IMR-90 (cell line): Measurements from ENCODE around the gene MNT. TPM values are rescaled to one million over a fixed set of nuclear protein-coding genes. Genes with fewer than 3 reads are reported as not detected.

Experiments
- ATAC-seq: fragments of 200-7000 bp; cut with Tn5 transposase; 2 replicates; pipeline ENCODE4 v1.9.1; 2020; ENCODE audit warnings: low read depth, mild to moderate bottlenecking, moderate library complexity
- BruUV-seq: library from RNA; stranded (reverse); fragments of 400-500 nt; replicated peaks from 2 replicates; lab custom pipeline; 2021; lab: Mats Ljungman, UMichigan
- CTCF ChIA-PET: fragments of 300-600 bp; formaldehyde crosslinking; extraction: SDS; loops from one replicate; lab custom pipeline; 2021; ENCODE audit warnings: antibody characterized with exemption; lab: Yijun Ruan, JAX
- POLR2A ChIA-PET: fragments of 300-600 bp; sonication (Branson Sonifier 250); formaldehyde crosslinking; loops from one replicate; lab custom pipeline; 2022; ENCODE audit warnings: antibody characterized with exemption; ENCODE audit not compliant: unreplicated experiment; lab: Charles Lee
- DNase-seq: peaks from one replicate; pipeline ENCODE4 v3.0.0; 2013
- H2AFZ ChIP-seq: replicated peaks from 2 replicates; pipeline ENCODE3; 2013; ENCODE audit warnings: low read length, mild to moderate bottlenecking; ENCODE audit not compliant: poor library complexity
- H2AK5ac ChIP-seq: 2 replicates; pipeline ENCODE4 v1.6.1; 2013; ENCODE audit warnings: low read depth, low read length, inconsistent platforms
- H2AK9ac ChIP-seq: replicated peaks from 2 replicates; pipeline ENCODE3; 2013; ENCODE audit warnings: mild to moderate bottlenecking, low read depth, low read length, moderate library complexity; ENCODE audit not compliant: poor library complexity
- H2BK120ac ChIP-seq: 2 replicates; pipeline ENCODE4 v1.6.1; 2013; ENCODE audit warnings: low read depth, low read length, inconsistent platforms
- H2BK15ac ChIP-seq: 3 replicates; pipeline ENCODE4 v1.6.1; 2013; ENCODE audit warnings: low read depth, low read length, inconsistent platforms
- H2BK20ac ChIP-seq: 2 replicates; pipeline ENCODE4 v1.6.1; 2013; ENCODE audit warnings: low read depth, mild to moderate bottlenecking, inconsistent platforms, low read length, moderate library complexity
- H2BK5ac ChIP-seq: 2 replicates; pipeline ENCODE4 v1.6.1; 2013; ENCODE audit warnings: mild to moderate bottlenecking, low read depth, low read length, inconsistent platforms; ENCODE audit not compliant: poor library complexity, severe bottlenecking
- H3K14ac ChIP-seq: replicated peaks from 2 replicates; pipeline ENCODE4 v1.6.1; 2013; ENCODE audit warnings: low read depth, low read length, inconsistent platforms
- H3K18ac ChIP-seq: 2 replicates; pipeline ENCODE4 v1.6.1; 2013; ENCODE audit warnings: low read depth, low read length, control low read depth
- H3K23ac ChIP-seq: 2 replicates; pipeline ENCODE4 v1.6.1; 2013; ENCODE audit warnings: low read depth, low read length, inconsistent platforms
- H3K27ac ChIP-seq: 2 replicates; pipeline ENCODE4 v1.5.1; 2013; ENCODE audit warnings: mild to moderate bottlenecking, control low read depth, low read length; ENCODE audit not compliant: insufficient read depth
- H3K27me3 ChIP-seq: 2 replicates; pipeline ENCODE4 v1.6.1; 2013; ENCODE audit warnings: low read length; ENCODE audit not compliant: control insufficient read depth, insufficient read depth
- H3K36me3 ChIP-seq: 2 replicates; pipeline ENCODE4 v1.6.1; 2013; ENCODE audit warnings: low read length, mixed read lengths; ENCODE audit not compliant: control insufficient read depth, insufficient read depth
- H3K4ac ChIP-seq: 2 replicates; pipeline ENCODE4 v1.6.1; 2013; ENCODE audit warnings: low read depth, low read length, inconsistent platforms
- H3K4me1 ChIP-seq: 2 replicates; pipeline ENCODE4 v1.6.1; 2013; ENCODE audit warnings: low read length, mixed read lengths; ENCODE audit not compliant: control insufficient read depth, insufficient read depth
- H3K4me2 ChIP-seq: 2 replicates; pipeline ENCODE4 v1.6.1; 2013; ENCODE audit warnings: low read depth, mild to moderate bottlenecking, control low read depth, low read length, moderate library complexity
- H3K4me3 ChIP-seq: 2 replicates; pipeline ENCODE4 v1.5.1; 2013; ENCODE audit warnings: low read depth, mild to moderate bottlenecking, control low read depth, low read length, moderate library complexity; ENCODE audit not compliant: insufficient read depth
- H3K56ac ChIP-seq: 2 replicates; pipeline ENCODE4 v1.6.1; 2013; ENCODE audit warnings: low read length, inconsistent platforms; ENCODE audit not compliant: insufficient read depth; ENCODE audit errors: extremely low read depth
- H3K79me1 ChIP-seq, 2 experiments: 2 replicates each; pipeline ENCODE4 v1.6.1; 2013; ENCODE audit warnings: low read length in 2 of 2, inconsistent platforms in 1 of 2, low read depth in 1 of 2
- H3K9ac ChIP-seq: 2 replicates; pipeline ENCODE4 v1.6.1; 2013; ENCODE audit warnings: low read depth, low read length, control low read depth
- H3K9me1 ChIP-seq: 2 replicates; pipeline ENCODE4 v1.6.1; 2013; ENCODE audit warnings: low read length, inconsistent platforms; ENCODE audit not compliant: insufficient read depth
- H3K9me3 ChIP-seq: 2 replicates; pipeline ENCODE4 v1.6.1; 2013; ENCODE audit warnings: low read length; ENCODE audit not compliant: control insufficient read depth, insufficient read depth
- H4K20me1 ChIP-seq: 2 replicates; pipeline ENCODE4 v1.6.1; 2013; ENCODE audit warnings: low read length, inconsistent platforms; ENCODE audit not compliant: insufficient read depth
- H4K5ac ChIP-seq: 2 replicates; pipeline ENCODE4 v1.6.1; 2013; ENCODE audit warnings: mild to moderate bottlenecking, low read depth, low read length, control low read depth
- H4K8ac ChIP-seq, 2 experiments: 2 replicates each; pipeline ENCODE4 v1.6.1; 2013; ENCODE audit warnings: low read depth in 2 of 2, low read length in 2 of 2, control low read depth in 1 of 2, inconsistent platforms in 1 of 2
- H4K91ac ChIP-seq: 2 replicates; pipeline ENCODE4 v1.6.1; 2013; ENCODE audit warnings: low read depth, low read length, inconsistent platforms; ENCODE audit not compliant: insufficient read depth
- MAFK ChIP-seq: IDR thresholded peaks from 2 replicates; pipeline ENCODE4 v1.6.1; 2012; ENCODE audit warnings: low read depth, low read length, improper control_type of control experiment
- MXI1 ChIP-seq: IDR thresholded peaks from 2 replicates; pipeline ENCODE4 v1.6.1; 2012; ENCODE audit warnings: low read depth, mild to moderate bottlenecking, low read length, moderate library complexity, borderline replicate concordance
- WGBS, 2 experiments: methylation state at CpG; one replicate each; pipeline versions ENCODE4 v1.1.5 to v1.1.7; 2013; ENCODE audit warnings: missing lambda C conversion rate in 2 of 2; ENCODE audit not compliant: insufficient read length in 1 of 2; ENCODE audit errors: extremely low coverage in 2 of 2; 5-methylcytosine and 5-hydroxymethylcytosine counted together
- dilution Hi-C: fragments of 300-500 bp; cut with HindIII; formaldehyde crosslinking; loops from one replicate; pipeline ENCODE4 v1.14.3; 2018; ENCODE audit warnings: low sequenced_read_pairs; ENCODE audit not compliant: unreplicated experiment
- in situ Hi-C: fragments of 300-500 bp; cut with MboI; formaldehyde crosslinking; loops from 3 replicates; pipeline ENCODE4 v1.14.3; 2019; ENCODE audit warnings: low sequenced_read_pairs, inconsistent platforms, mixed read lengths
- intact Hi-C: fragments of 100-400 bp; cut with micrococcal nuclease; formaldehyde crosslinking; loops from 2 replicates; pipeline ENCODE4 v1.10.0; 2022
- polyA plus RNA-seq, 3 experiments: library from polyadenylated mRNA; depleted of rRNA; stranded (reverse); fragments of >200 nt; gene quantifications; 2 replicates each; pipeline ENCODE4 v1.2.3, GENCODE V29; 2012; ENCODE audit warnings: low replicate concordance in 1 of 3
- total RNA-seq: library from RNA; depleted of rRNA; stranded (reverse); fragments of >200 nt; gene quantifications from 2 replicates; pipeline ENCODE4 v1.2.3, GENCODE V29; 2012
- TF ChIP-seq, protein P1 (sequence below): fragments of 150-350 bp; IDR thresholded peaks from 2 replicates; pipeline ENCODE4 v1.6.1; 2017; ENCODE audit warnings: mild to moderate bottlenecking, antibody characterized with exemption, low read length, low read depth

MNT gene
- total and polyA plus RNA-seq, 2 of the 4 experiments (the other 2 are of a cell fraction) = 1.4 to 8.3 TPM

DNA sequence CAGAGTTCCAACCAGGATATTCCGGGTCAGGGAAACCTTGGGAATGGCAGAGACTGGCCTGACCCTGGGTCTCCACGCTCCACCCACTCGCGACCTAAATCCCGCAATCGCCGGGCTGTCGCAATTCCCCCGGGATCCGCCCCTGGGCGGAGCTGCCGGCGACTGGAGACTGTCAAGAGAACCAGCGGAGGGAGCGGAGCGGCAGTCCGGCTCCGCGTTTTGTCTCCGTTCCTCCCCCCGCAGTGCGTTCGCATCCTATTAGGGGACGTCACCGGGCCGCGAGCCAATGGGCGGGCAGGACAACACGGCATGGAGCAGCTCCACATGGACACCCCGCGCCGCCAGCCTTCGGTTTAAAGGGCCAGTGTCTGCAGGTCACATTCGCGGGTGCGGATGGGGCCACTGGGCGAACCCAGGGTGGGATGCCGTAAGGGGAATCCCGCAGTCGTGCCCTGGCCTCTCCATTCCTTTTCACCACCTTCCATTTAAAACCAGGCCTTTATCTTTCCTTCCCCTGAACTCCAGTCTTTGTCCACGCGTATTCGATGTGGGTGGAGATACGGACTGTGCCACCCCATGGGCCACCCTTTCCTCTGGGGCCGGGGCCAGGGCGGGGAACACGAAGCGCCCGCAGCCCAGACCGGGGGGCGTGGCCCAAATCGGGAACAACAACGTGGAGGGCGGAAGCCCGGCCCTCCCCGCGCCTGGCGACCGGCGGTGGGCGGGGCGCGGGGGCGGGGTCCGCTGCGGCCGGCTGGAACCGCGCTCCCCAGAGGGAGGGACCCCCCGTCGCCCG is 764 bp upstream of the MNT start (continued):
- TF ChIP-seq, protein P1, sequence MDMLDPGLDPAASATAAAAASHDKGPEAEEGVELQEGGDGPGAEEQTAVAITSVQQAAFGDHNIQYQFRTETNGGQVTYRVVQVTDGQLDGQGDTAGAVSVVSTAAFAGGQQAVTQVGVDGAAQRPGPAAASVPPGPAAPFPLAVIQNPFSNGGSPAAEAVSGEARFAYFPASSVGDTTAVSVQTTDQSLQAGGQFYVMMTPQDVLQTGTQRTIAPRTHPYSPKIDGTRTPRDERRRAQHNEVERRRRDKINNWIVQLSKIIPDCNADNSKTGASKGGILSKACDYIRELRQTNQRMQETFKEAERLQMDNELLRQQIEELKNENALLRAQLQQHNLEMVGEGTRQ = peak; percentile 65

DNA sequence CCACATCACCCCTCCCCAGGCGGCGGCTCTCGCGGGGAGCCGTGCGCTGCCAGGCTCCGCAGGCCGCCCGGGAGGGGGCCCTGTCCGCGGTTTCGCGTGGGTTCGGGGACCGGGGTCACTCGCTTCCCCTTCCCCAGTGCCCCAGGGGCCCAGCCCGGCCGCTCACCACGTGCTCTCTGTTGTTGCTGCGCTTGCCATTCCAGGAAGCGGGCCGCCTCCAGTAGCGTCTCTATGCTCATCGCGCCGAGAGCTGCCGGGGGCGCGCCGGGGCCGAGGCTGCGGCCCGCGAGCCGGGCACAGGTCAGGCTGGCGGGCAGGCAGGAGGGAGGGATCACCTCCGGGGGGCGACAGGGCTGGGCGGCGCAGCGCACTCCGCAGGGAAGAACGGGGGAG is 390 bp downstream of the MNT start:
- Histone ChIP-seq H3K4me2 (peak overlapping the region; percentile 86), H3K9me1 (peaks cover 29% of the 10 kb centered on the region), H4K91ac (peak overlapping the region; percentile 89; the same call in 1 of the 2 replicates), H3K4me1 (peaks cover 42% of the 10 kb centered on the region), H2BK15ac (no peak overlapping the region), H2BK5ac (peak overlapping the region; percentile 91), H3K9me3 (no peaks in the 10 kb centered on the region), H4K5ac (no peak overlapping the region; the same call in 1 of the 2 replicates), H3K79me1 (peaks cover 13 to 61% of the 10 kb centered on the region in 2 experiments; a peak in 3 of 4 replicates), H3K18ac (no peak overlapping the region; the same call in 1 of the 2 replicates), H3K23ac (peak overlapping the region; percentile 97; the same call in 1 of the 2 replicates), H2AFZ (peak overlapping the region; percentile 95), H3K27me3 (no peaks in the 10 kb centered on the region), H3K36me3 (no peaks in the 10 kb centered on the region), H2BK120ac (0 out of 2 replicates have a peak overlapping the region, but pooled peaks have one; percentile 37), H3K56ac (peak overlapping the region; percentile 58), H4K8ac (peak overlapping the region in 1 of 2 experiments; percentile 81; a peak in 1 of 4 replicates), H4K20me1 (peaks cover 26% of the 10 kb centered on the region), H3K14ac (peak overlapping the region; percentile 85; the same call in 1 of the 2 replicates), H3K27ac (peak overlapping the region; percentile 94), H3K9ac (peak overlapping the region; percentile 86), H3K4ac (peak overlapping the region; percentile 93), H2AK9ac (peak overlapping the region; percentile 96), H3K4me3 (peak overlapping the region; percentile 83), H2AK5ac (0 out of 2 replicates have a peak overlapping the region, but pooled peaks have one; percentile 7), H2BK20ac (no peak overlapping the region)
- intact Hi-C loops = no loop called here
- in situ Hi-C loops = no loop called here
- DNase-seq (no peak), ATAC-seq (no peak)
- CTCF ChIA-PET = no interaction called here
- dilution Hi-C loops = no loop called here
- no TSS peak for BruUV-seq
- POLR2A ChIA-PET = no interaction called here
- 0% methylated on average over 13 of the region's 43 CpGs; no CpG with 5 or more reads in 1 of the 2 experiments for WGBS, 2 experiments
- TF ChIP-seq MXI1 = peak; percentile 71; the same call in 1 of the 2 replicates
- no peak for TF ChIP-seq MAFK
